DMS79 treated with DMSO at 0.1 percent for 48 hours (cell line): ENCODE data around the gene SYT2.
A peak's percentile ranks its signal among the peaks of the same experiment; 100 is the strongest.

Source experiments
- DNase-seq: peaks from one replicate; lab custom pipeline; 2025; lab: John Stamatoyannopoulos, UW

Gene SYT2

GRCh38 chr1:202704601-202705000 lies 5.7 kb downstream of the SYT2 start:
- no peak for DNase-seq

GRCh38 chr1:202703191-202703590 lies 7.1 kb downstream of the SYT2 start:
- no peak for DNase-seq

- no peak for DNase-seq
Measured at GRCh38 chr1:202702088-202702487, 8.2 kb downstream of the SYT2 start.

GRCh38 chr1:202701200-202701599 lies 9.1 kb downstream of the SYT2 start:
- DNase-seq = no peak

- DNase-seq = no peak
Measured at GRCh38 chr1:202700061-202700460, 10.2 kb downstream of the SYT2 start.

- no peak for DNase-seq
Measured at GRCh38 chr1:202698276-202698675, 12.0 kb downstream of the SYT2 start.

- DNase-seq = peak; percentile 48
Measured at GRCh38 chr1:202697038-202697437, 13.2 kb downstream of the SYT2 start.

GRCh38 chr1:202694314-202694713 lies 15.9 kb downstream of the SYT2 start:
- peak; percentile 56 for DNase-seq

GRCh38 chr1:202692959-202693555 lies 17.2 kb downstream of the SYT2 start:
- no peak for DNase-seq

GRCh38 chr1:202691816-202692215 lies 18.4 kb downstream of the SYT2 start:
- DNase-seq = peak; percentile 92

- DNase-seq = no peak
Measured at GRCh38 chr1:202689493-202690342, 20.5 kb downstream of the SYT2 start.

GRCh38 chr1:202689082-202689481 lies 21.2 kb downstream of the SYT2 start:
- DNase-seq = no peak

- no peak for DNase-seq
Measured at GRCh38 chr1:202688401-202688800, 21.9 kb downstream of the SYT2 start.

- no peak for DNase-seq
Measured at GRCh38 chr1:202687798-202688197, 22.5 kb downstream of the SYT2 start.

GRCh38 chr1:202687370-202687769 lies 22.9 kb downstream of the SYT2 start:
- no peak for DNase-seq

GRCh38 chr1:202685641-202686040 lies 24.6 kb downstream of the SYT2 start:
- no peak for DNase-seq

GRCh38 chr1:202684716-202685115 lies 25.5 kb downstream of the SYT2 start:
- no peak for DNase-seq

GRCh38 chr1:202683029-202683428 lies 27.2 kb downstream of the SYT2 start:
- no peak for DNase-seq

GRCh38 chr1:202682477-202682876 lies 27.8 kb downstream of the SYT2 start:
- DNase-seq = no peak

- peak; percentile 87 for DNase-seq
Measured at GRCh38 chr1:202681736-202682420, 28.4 kb downstream of the SYT2 start.

- peak; percentile 53 for DNase-seq
Measured at GRCh38 chr1:202680586-202681352, 29.5 kb downstream of the SYT2 start.
